ENCODE results near the gene ANTXR2. TPM values are rescaled to one million over a fixed set of nuclear protein-coding genes. Genes with fewer than 3 reads are reported as not detected.

Gene ANTXR2
- total and polyA plus RNA-seq, 11 donors: 7.0 to 76.7 (median 46.6) TPM

GRCh38 chr4:79882806-79883205, 190.2 kb downstream of the ANTXR2 start:
- TF ChIP-seq POLR2A (IDR thresholded peaks at IDR 0.05) (no peak), CTCF (IDR thresholded peaks at IDR 0.05) (no peak)
- DNase-seq (no peak), ATAC-seq (no peak)
- H3K27ac ChIP-seq: no peak overlapping the region
- H3K4me3 ChIP-seq: no peak overlapping the region
- no peaks in the 10 kb centered on the region for H3K4me1 ChIP-seq
- H3K36me3 ChIP-seq: no peaks in the 10 kb centered on the region
- intact Hi-C loops (cut with DNase I): loop anchor here in 1 of 10 donors (5.0 kb wide), 1 partner anchor 399 kb away; no protein-coding TSS in a partner anchor
- H3K9me3 ChIP-seq: no peaks in the 10 kb centered on the region
- WGBS, 4 donors: 47 to 74% (median 53%) methylated on average over 1 of the region's 1 CpG
- H3K27me3 ChIP-seq: no peaks in the 10 kb centered on the region

GRCh38 chr4:79881407-79881806, 191.6 kb downstream of the ANTXR2 start:
- Histone ChIP-seq H3K36me3 (no peaks in the 10 kb centered on the region), H3K27ac (no peak overlapping the region), H3K9me3 (no peaks in the 10 kb centered on the region), H3K4me1 (no peaks in the 10 kb centered on the region), H3K27me3 (no peaks in the 10 kb centered on the region), H3K4me3 (no peak overlapping the region)
- intact Hi-C loops (cut with DNase I): loop anchor here in 1 of 10 donors (5.0 kb wide), 1 partner anchor 401 kb away; no protein-coding TSS in a partner anchor
- DNase-seq (no peak), ATAC-seq (no peak)
- TF ChIP-seq CTCF (IDR thresholded peaks at IDR 0.05) (no peak), POLR2A (IDR thresholded peaks at IDR 0.05) (no peak)

GRCh38 chr4:79877511-79877910, 195.5 kb downstream of the ANTXR2 start:
- ATAC-seq: no peak
- Histone ChIP-seq H3K9me3 (no peaks in the 10 kb centered on the region), H3K27ac (no peak overlapping the region), H3K36me3 (no peaks in the 10 kb centered on the region), H3K27me3 (no peaks in the 10 kb centered on the region), H3K4me3 (no peak overlapping the region), H3K4me1 (no peaks in the 10 kb centered on the region)
- TF ChIP-seq POLR2A (IDR thresholded peaks at IDR 0.05) (no peak), CTCF (IDR thresholded peaks at IDR 0.05) (no peak)
- DNase-seq: no peak
- intact Hi-C loops (cut with DNase I): no loop called here

GRCh38 chr4:79875344-79875899, 197.6 kb downstream of the ANTXR2 start:
- WGBS, 4 donors: 73 to 80% (median 79%) methylated on average over 4 of the region's 4 CpGs
- intact Hi-C loops (cut with DNase I): no loop called here

More at GRCh38 chr4:79875344-79875899, 197.6 kb downstream of the ANTXR2 start:
- TF ChIP-seq POLR2A (IDR thresholded peaks at IDR 0.05) (no peak), CTCF (IDR thresholded peaks at IDR 0.05) (no peak)
- Histone ChIP-seq H3K27me3 (no peaks in the 10 kb centered on the region), H3K4me1 (no peaks in the 10 kb centered on the region), H3K9me3 (no peaks in the 10 kb centered on the region), H3K4me3 (no peak overlapping the region), H3K27ac (no peak overlapping the region), H3K36me3 (no peaks in the 10 kb centered on the region)
- DNase-seq: no peak
- ATAC-seq: no peak

Data from heart left ventricle (tissue), 16 donors.